PC-9 (cell line): ENCODE data around the gene PPP2R5C. TPM values are rescaled to one million over a fixed set of nuclear protein-coding genes. Genes with fewer than 3 reads are reported as not detected.

Experiments used
- BruUV-seq: library from RNA; stranded (reverse); fragments of 400-500 nt; replicated peaks from 2 replicates; lab custom pipeline; 2021; lab: Mats Ljungman, UMichigan
- CTCF ChIA-PET: fragments of 300-600 bp; sonication (Branson Sonifier 250); formaldehyde crosslinking; loops from one replicate; lab custom pipeline; 2022; ENCODE audit warnings: antibody characterized with exemption; lab: Charles Lee
- POLR2A ChIA-PET: fragments of 300-600 bp; sonication (Branson Sonifier 250); formaldehyde crosslinking; loops from one replicate; lab custom pipeline; 2022; ENCODE audit warnings: antibody characterized with exemption; ENCODE audit not compliant: unreplicated experiment; lab: Charles Lee
- DNase-seq, 2 experiments: peaks; one replicate each; pipeline versions ENCODE4 v3.0.0 to v3.0.0-alpha.2; 2015 to 2022; ENCODE audit warnings: mixed read lengths in 1 of 2
- H2AFZ ChIP-seq: fragments of 200-600 bp; sonication (generic); 2 replicates; pipeline ENCODE4 v1.8.1; 2017; ENCODE audit warnings: antibody characterized with exemption
- H3F3A ChIP-seq: fragments of 200-600 bp; sonication (generic); 2 replicates; pipeline ENCODE4 v1.8.1; 2017; ENCODE audit warnings: antibody characterized with exemption, mild to moderate bottlenecking, low read depth; ENCODE audit not compliant: insufficient read depth
- H3K27ac ChIP-seq: fragments of 200-600 bp; sonication (generic); 2 replicates; pipeline ENCODE4 v1.6.1; 2016; ENCODE audit warnings: mixed run types
- H3K27me3 ChIP-seq: fragments of 200-600 bp; sonication (generic); 2 replicates; pipeline ENCODE4 v1.6.1; 2016; ENCODE audit warnings: low read depth, mixed run types; ENCODE audit not compliant: insufficient read depth
- H3K36me3 ChIP-seq: fragments of 200-600 bp; sonication (generic); 2 replicates; pipeline ENCODE4 v1.6.1; 2016; ENCODE audit warnings: low read depth, mixed run types
- H3K4me1 ChIP-seq: fragments of 200-600 bp; sonication (generic); replicated peaks from 2 replicates; pipeline ENCODE4 v1.6.1; 2016; ENCODE audit warnings: mixed run types; ENCODE audit not compliant: insufficient read depth
- H3K4me2 ChIP-seq: fragments of 200-600 bp; sonication (generic); 2 replicates; pipeline ENCODE4 v1.6.1; 2017; ENCODE audit warnings: mixed run types
- H3K4me3 ChIP-seq: fragments of 200-600 bp; sonication (generic); 2 replicates; pipeline ENCODE4 v1.6.1; 2016; ENCODE audit warnings: mixed run types
- H3K79me2 ChIP-seq: fragments of 200-600 bp; sonication (generic); 2 replicates; pipeline ENCODE4 v1.6.1; 2017; ENCODE audit warnings: low read depth, mixed run types
- H3K9me2 ChIP-seq: fragments of 200-600 bp; sonication (generic); 2 replicates; pipeline ENCODE4 v1.8.1; 2017; ENCODE audit warnings: mild to moderate bottlenecking; ENCODE audit not compliant: insufficient read depth
- H3K9me3 ChIP-seq: fragments of 200-600 bp; sonication (generic); 2 replicates; pipeline ENCODE4 v1.8.1; 2016; ENCODE audit warnings: low read depth; ENCODE audit not compliant: insufficient read depth
- H4K20me1 ChIP-seq: fragments of 200-600 bp; sonication (generic); 2 replicates; pipeline ENCODE4 v1.8.1; 2017; ENCODE audit not compliant: insufficient read depth
- CTCF ChIP-seq: fragments of 200-600 bp; sonication (generic); conservative IDR thresholded peaks from 2 replicates; pipeline ENCODE4 v1.6.1; 2017; ENCODE audit warnings: mixed run types, antibody characterized with exemption, mild to moderate bottlenecking, moderate library complexity
- EZH2 ChIP-seq: fragments of 200-600 bp; sonication (generic); IDR thresholded peaks from 2 replicates; pipeline ENCODE4 v1.8.0; 2017; ENCODE audit warnings: antibody characterized with exemption, low read depth
- intact Hi-C: fragments of 100-400 bp; cut with micrococcal nuclease; formaldehyde crosslinking; loops from one replicate; pipeline ENCODE4 v1.10.0; 2022; ENCODE audit not compliant: unreplicated experiment
- total RNA-seq: library from RNA; stranded (reverse); gene quantifications from 2 replicates; pipeline ENCODE4 v1.2.3, GENCODE V29; 2021

The PPP2R5C gene
- total RNA-seq, 1 experiment from 2014 or later: 401 TPM

GRCh38 chr14:101853455-101854018, 92.0 kb downstream of the PPP2R5C start:
- no TSS peak for BruUV-seq
- Histone ChIP-seq H3F3A (0 out of 2 replicates have a peak, but pooled peaks cover 3% of the 10 kb centered on the region), H3K27ac (no peak overlapping the region), H3K36me3 (peaks cover 16% of the 10 kb centered on the region), H4K20me1 (peaks cover 68% of the 10 kb centered on the region), H3K9me3 (no peaks in the 10 kb centered on the region), H3K27me3 (no peaks in the 10 kb centered on the region), H2AFZ (no peak overlapping the region), H3K4me2 (no peak overlapping the region), H3K9me2 (no peaks in the 10 kb centered on the region), H3K4me3 (no peak overlapping the region), H3K4me1 (no peaks in the 10 kb centered on the region), H3K79me2 (peaks cover 57% of the 10 kb centered on the region)
- DNase-seq: no peak
- CTCF ChIA-PET: interaction anchor here (0.7 kb wide), 1 partner anchor 90 kb away, joined by 3 read pairs; no protein-coding TSS in a partner anchor
- intact Hi-C loops: no loop called here
- POLR2A ChIA-PET: interaction anchor here (0.6 kb wide), 1 partner anchor 122 kb away, joined by 17 read pairs; no protein-coding TSS in a partner anchor
- no peak for TF ChIP-seq CTCF
- TF ChIP-seq EZH2: no peak

GRCh38 chr14:101854366-101854765, 92.9 kb downstream of the PPP2R5C start:
- no peaks in the 10 kb centered on the region for H3K9me3 ChIP-seq
- DNase-seq: no peak
- no peaks in the 10 kb centered on the region for H3K4me1 ChIP-seq
- H3F3A ChIP-seq: 0 out of 2 replicates have a peak, but pooled peaks cover 3% of the 10 kb centered on the region
- intact Hi-C loops: no loop called here
- no peak overlapping the region for H2AFZ ChIP-seq
- H3K79me2 ChIP-seq: peaks cover 51% of the 10 kb centered on the region
- H3K4me3 ChIP-seq: no peak overlapping the region
- no peak overlapping the region for H3K27ac ChIP-seq
- no peaks in the 10 kb centered on the region for H3K27me3 ChIP-seq
- H4K20me1 ChIP-seq: peaks cover 61% of the 10 kb centered on the region
- H3K9me2 ChIP-seq: no peaks in the 10 kb centered on the region
- no peak overlapping the region for H3K4me2 ChIP-seq
- POLR2A ChIA-PET: no interaction called here
- peaks cover 16% of the 10 kb centered on the region for H3K36me3 ChIP-seq
- BruUV-seq: no TSS peak
- CTCF ChIA-PET: interaction anchor here (0.6 kb wide), 1 partner anchor 96 kb away, joined by 3 read pairs; no protein-coding TSS in a partner anchor
- TF ChIP-seq CTCF: no peak
- no peak for TF ChIP-seq EZH2

GRCh38 chr14:101855958-101856357, 94.4 kb downstream of the PPP2R5C start:
- intact Hi-C loops: no loop called here
- H3K27ac ChIP-seq: no peak overlapping the region
- no peaks in the 10 kb centered on the region for H3K27me3 ChIP-seq
- BruUV-seq: no TSS peak
- H4K20me1 ChIP-seq: peaks cover 57% of the 10 kb centered on the region
- no peaks in the 10 kb centered on the region for H3K9me2 ChIP-seq
- no peak for DNase-seq
- H3F3A ChIP-seq: 0 out of 2 replicates have a peak, but pooled peaks cover 3% of the 10 kb centered on the region
- peaks cover 35% of the 10 kb centered on the region for H3K79me2 ChIP-seq
- H3K36me3 ChIP-seq: peaks cover 16% of the 10 kb centered on the region
- H3K4me1 ChIP-seq: no peaks in the 10 kb centered on the region
- no peak for TF ChIP-seq CTCF
- no peak overlapping the region for H3K4me3 ChIP-seq
- H3K4me2 ChIP-seq: no peak overlapping the region
- ChIA-PET POLR2A (no interaction called here), CTCF (interaction anchor here (0.7 kb wide), 1 partner anchor 10 kb away, joined by 3 read pairs; no protein-coding TSS in a partner anchor)
- H3K9me3 ChIP-seq: no peaks in the 10 kb centered on the region
- no peak overlapping the region for H2AFZ ChIP-seq
